Measurements from ENCODE around the gene SERPINA1.

Gene SERPINA1

GRCh38 chr14:94332063-94332583, 56.3 kb downstream of the SERPINA1 start:
- in situ Hi-C loops (cut with HindIII; ENCODE audit: low pct_ligation_motif_present, low sequenced_read_pairs): no loop called here

GRCh38 chr14:94331462-94331861, 56.9 kb downstream of the SERPINA1 start:
- Histone ChIP-seq H3K27me3 (replicated peaks) (no peaks in the 10 kb centered on the region), H3K4me3 (ENCODE audit: low read depth, low read length) (no peak overlapping the region), H3K36me3 (replicated peaks) (no peaks in the 10 kb centered on the region), H3K27ac (no peak overlapping the region)
- no peak for DNase-seq
- no peak for TF ChIP-seq CTCF (IDR thresholded peaks at IDR 0.05; ENCODE audit: low read depth, low read length, missing control alignments)
- in situ Hi-C loops (cut with HindIII; ENCODE audit: low pct_ligation_motif_present, low sequenced_read_pairs): no loop called here

More at GRCh38 chr14:94332063-94332583, 56.3 kb downstream of the SERPINA1 start:
- Histone ChIP-seq H3K36me3 (replicated peaks) (no peaks in the 10 kb centered on the region), H3K4me3 (ENCODE audit: low read depth, low read length) (no peak overlapping the region), H3K27me3 (replicated peaks) (no peaks in the 10 kb centered on the region), H3K27ac (no peak overlapping the region)
- no peak for TF ChIP-seq CTCF (IDR thresholded peaks at IDR 0.05; ENCODE audit: low read depth, low read length, missing control alignments)
- no peak for DNase-seq

- no peaks in the 10 kb centered on the region for H3K27me3 ChIP-seq (replicated peaks)
- TF ChIP-seq CTCF (IDR thresholded peaks at IDR 0.05; ENCODE audit: low read depth, low read length, missing control alignments): no peak
- DNase-seq: no peak
- in situ Hi-C loops (cut with HindIII; ENCODE audit: low pct_ligation_motif_present, low sequenced_read_pairs): no loop called here
- no peak overlapping the region for H3K4me3 ChIP-seq (ENCODE audit: low read depth, low read length)
- H3K36me3 ChIP-seq (replicated peaks): no peaks in the 10 kb centered on the region
- no peak overlapping the region for H3K27ac ChIP-seq
Observed at GRCh38 chr14:94330857-94331256, 57.5 kb downstream of the SERPINA1 start.

- H3K27me3 ChIP-seq (replicated peaks): no peaks in the 10 kb centered on the region
- no peak for TF ChIP-seq CTCF (IDR thresholded peaks at IDR 0.05; ENCODE audit: low read depth, low read length, missing control alignments)
- no peak overlapping the region for H3K4me3 ChIP-seq (ENCODE audit: low read depth, low read length)
- in situ Hi-C loops (cut with HindIII; ENCODE audit: low pct_ligation_motif_present, low sequenced_read_pairs): no loop called here
- no peak overlapping the region for H3K27ac ChIP-seq
- no peaks in the 10 kb centered on the region for H3K36me3 ChIP-seq (replicated peaks)
- DNase-seq: no peak
Observed at GRCh38 chr14:94330432-94330831, 58.0 kb downstream of the SERPINA1 start.

GRCh38 chr14:94329857-94330256, 58.5 kb downstream of the SERPINA1 start:
- no peaks in the 10 kb centered on the region for H3K27me3 ChIP-seq (replicated peaks)
- no peaks in the 10 kb centered on the region for H3K36me3 ChIP-seq (replicated peaks)
- no peak for DNase-seq
- no peak overlapping the region for H3K4me3 ChIP-seq (ENCODE audit: low read depth, low read length)
- H3K27ac ChIP-seq: no peak overlapping the region
- in situ Hi-C loops (cut with HindIII; ENCODE audit: low pct_ligation_motif_present, low sequenced_read_pairs): no loop called here
- no peak for TF ChIP-seq CTCF (IDR thresholded peaks at IDR 0.05; ENCODE audit: low read depth, low read length, missing control alignments)

GRCh38 chr14:94328196-94328595, 60.2 kb downstream of the SERPINA1 start:
- no peak for TF ChIP-seq CTCF (IDR thresholded peaks at IDR 0.05; ENCODE audit: low read depth, low read length, missing control alignments)
- H3K27ac ChIP-seq: no peak overlapping the region
- no peak overlapping the region for H3K4me3 ChIP-seq (ENCODE audit: low read depth, low read length)
- no peaks in the 10 kb centered on the region for H3K36me3 ChIP-seq (replicated peaks)
- H3K27me3 ChIP-seq (replicated peaks): no peaks in the 10 kb centered on the region
- in situ Hi-C loops (cut with HindIII; ENCODE audit: low pct_ligation_motif_present, low sequenced_read_pairs): no loop called here
- DNase-seq: no peak
